CD4-positive, alpha-beta T cell (primary cell): ENCODE data around the gene UPF3A. TPM values are rescaled to one million over a fixed set of nuclear protein-coding genes. Genes with fewer than 3 reads are reported as not detected.
A peak's percentile ranks its signal among the peaks of the same experiment; 100 is the strongest.

Experiments used
- ATAC-seq: fragments of 200-7000 bp; cut with Tn5 transposase; one replicate; pipeline ENCODE4 v1.10.0; 2022; ENCODE audit warnings: mild to moderate bottlenecking; ENCODE audit not compliant: poor library complexity
- CTCF ChIA-PET: fragments of 350-600 bp; sonication (Branson Sonifier 250); formaldehyde crosslinking; loops from one replicate; lab custom pipeline; 2021; ENCODE audit warnings: antibody characterized with exemption, inconsistent platforms; lab: Charles Lee
- POLR2A ChIA-PET: fragments of 350-600 bp; sonication (Branson Sonifier 250); formaldehyde crosslinking; loops from one replicate; lab custom pipeline; 2021; ENCODE audit warnings: antibody characterized with exemption, inconsistent platforms; lab: Charles Lee
- DNase-seq, 14 experiments: peaks; one replicate each; pipeline ENCODE4 v3.0.0-alpha.2; 2013 to 2020; ENCODE audit warnings: mixed read lengths in 2 of 14
- H3K27ac ChIP-seq, 2 donors: one replicate each; pipeline versions ENCODE4 v1.5.1 to v1.7.0; 2013; ENCODE audit warnings: low read length in 2 of 2, low read depth in 1 of 2, mild to moderate bottlenecking in 1 of 2
- H3K27me3 ChIP-seq, 2 experiments: 1 replicate in 1 of 2; 2 replicates in 1 of 2; pipeline versions ENCODE4 v1.6.1 to v1.7.0; 2013; ENCODE audit warnings: low read length in 2 of 2, control low read depth in 1 of 2, mild to moderate bottlenecking in 1 of 2, moderate library complexity in 1 of 2; ENCODE audit not compliant: insufficient read depth in 2 of 2, control insufficient read depth in 1 of 2
- H3K36me3 ChIP-seq: one replicate; pipeline ENCODE4 v1.6.1; 2013; ENCODE audit warnings: low read length, control low read depth; ENCODE audit not compliant: insufficient read depth
- H3K4me1 ChIP-seq: one replicate; pipeline ENCODE4 v1.6.1; 2013; ENCODE audit warnings: low read length, control low read depth; ENCODE audit not compliant: insufficient read depth
- H3K4me3 ChIP-seq: one replicate; pipeline ENCODE4 v1.5.1; 2013; ENCODE audit warnings: mild to moderate bottlenecking, low read length, moderate library complexity
- H3K9me3 ChIP-seq, 2 experiments: 1 replicate in 1 of 2; 2 replicates in 1 of 2; pipeline versions ENCODE4 v1.6.1 to v1.7.0; 2013; ENCODE audit warnings: low read length in 2 of 2, mild to moderate bottlenecking in 2 of 2, control low read depth in 1 of 2, moderate library complexity in 1 of 2; ENCODE audit not compliant: control insufficient read depth in 1 of 2, insufficient read depth in 1 of 2
- H3K27ac Mint-ChIP-seq: one replicate; pipeline ENCODE4 v1.8.0; 2020; ENCODE audit warnings: mixed read lengths
- H3K27me3 Mint-ChIP-seq: one replicate; pipeline ENCODE4 v1.8.0; 2021; ENCODE audit warnings: mixed read lengths
- H3K36me3 Mint-ChIP-seq: one replicate; pipeline ENCODE4 v1.8.0; 2021; ENCODE audit warnings: low read depth, mixed read lengths
- H3K4me1 Mint-ChIP-seq: one replicate; pipeline ENCODE4 v1.8.0; 2021; ENCODE audit warnings: low read depth, mixed read lengths
- H3K4me3 Mint-ChIP-seq: one replicate; pipeline ENCODE4 v1.8.0; 2020; ENCODE audit warnings: mild to moderate bottlenecking, mixed read lengths
- H3K9me3 Mint-ChIP-seq: one replicate; pipeline ENCODE4 v1.8.0; 2020; ENCODE audit warnings: mixed read lengths
- CTCF ChIP-seq: fragments of 200-600 bp; IDR thresholded peaks from one replicate; pipeline ENCODE4 v1.8.0; 2022; ENCODE audit warnings: antibody characterized with exemption, mild to moderate bottlenecking
- intact Hi-C, 2 experiments: fragments of 100-400 bp; cut with DNase I in 1 of 2; cut with micrococcal nuclease in 1 of 2; formaldehyde crosslinking; loops; one replicate each; pipeline versions ENCODE4 v1.15.1 to v1.9.0; 2023 to 2025; cut with DNase I, micrococcal nuclease
- total RNA-seq, 174 experiments: library from RNA in 2 of 174; stranded (reverse) in 2 of 174; gene quantifications; one replicate each; pipeline ENCODE4 v1.2.3 and lab custom pipeline; 2021 to 2026

UPF3A gene
- total RNA-seq, 2 experiments from 2014 or later = 31.8 TPM

GRCh38 chr13:114259974-114260373, 21.4 kb upstream of the UPF3A start:
- Mint-ChIP-seq H3K4me1 (peaks cover 35% of the 10 kb centered on the region), H3K27ac (no peak overlapping the region), H3K9me3 (no peaks in the 10 kb centered on the region), H3K4me3 (no peak overlapping the region), H3K27me3 (no peaks in the 10 kb centered on the region), H3K36me3 (peaks cover 95% of the 10 kb centered on the region)
- POLR2A ChIA-PET = no interaction called here
- no peaks in the 10 kb centered on the region for H3K9me3 ChIP-seq
- no peak for TF ChIP-seq CTCF
- H3K4me1 ChIP-seq = peaks cover 22% of the 10 kb centered on the region
- H3K27ac ChIP-seq = no peak overlapping the region
- CTCF ChIA-PET = no interaction called here
- no peaks in the 10 kb centered on the region for H3K27me3 ChIP-seq
- ATAC-seq = no peak
- DNase-seq = no peak
- intact Hi-C loops = no loop called here
- no peak overlapping the region for H3K4me3 ChIP-seq
- peaks cover 82% of the 10 kb centered on the region for H3K36me3 ChIP-seq

- TF ChIP-seq CTCF = no peak
- Mint-ChIP-seq H3K36me3 (peaks cover 95% of the 10 kb centered on the region), H3K4me3 (no peak overlapping the region), H3K9me3 (no peaks in the 10 kb centered on the region), H3K27me3 (no peaks in the 10 kb centered on the region), H3K4me1 (peaks cover 35% of the 10 kb centered on the region), H3K27ac (peak overlapping the region; percentile 63)
- peaks cover 82% of the 10 kb centered on the region for H3K36me3 ChIP-seq
- H3K4me1 ChIP-seq = peaks cover 25% of the 10 kb centered on the region
- intact Hi-C loops = no loop called here
- ChIA-PET CTCF (no interaction called here), POLR2A (no interaction called here)
- no peaks in the 10 kb centered on the region for H3K27me3 ChIP-seq
- H3K9me3 ChIP-seq = no peaks in the 10 kb centered on the region
- H3K4me3 ChIP-seq = no peak overlapping the region
- no peak overlapping the region for H3K27ac ChIP-seq
- no peak for DNase-seq
- no peak for ATAC-seq
Observed at GRCh38 chr13:114260814-114261213, 20.6 kb upstream of the UPF3A start.

- H3K27me3 ChIP-seq = no peaks in the 10 kb centered on the region
- H3K27ac ChIP-seq = peak overlapping the region in 1 of 2 donors; percentile 4
- intact Hi-C loops = no loop called here
- H3K9me3 ChIP-seq = no peaks in the 10 kb centered on the region
- no peak for TF ChIP-seq CTCF
- no peak overlapping the region for H3K4me3 Mint-ChIP-seq
- no peaks in the 10 kb centered on the region for H3K9me3 Mint-ChIP-seq
- H3K4me3 ChIP-seq = no peak overlapping the region
- peaks cover 35% of the 10 kb centered on the region for H3K4me1 Mint-ChIP-seq
- H3K36me3 Mint-ChIP-seq = peaks cover 95% of the 10 kb centered on the region
- ChIA-PET CTCF (no interaction called here), POLR2A (no interaction called here)
- DNase-seq (no peak), ATAC-seq (no peak)
- H3K27ac Mint-ChIP-seq = peak overlapping the region; percentile 63
- peaks cover 31% of the 10 kb centered on the region for H3K4me1 ChIP-seq
- no peaks in the 10 kb centered on the region for H3K27me3 Mint-ChIP-seq
- peaks cover 83% of the 10 kb centered on the region for H3K36me3 ChIP-seq
Observed at GRCh38 chr13:114261328-114261965, 20.0 kb upstream of the UPF3A start.
